ENCODE measurements around the gene UCN2.

Gene UCN2

DNA sequence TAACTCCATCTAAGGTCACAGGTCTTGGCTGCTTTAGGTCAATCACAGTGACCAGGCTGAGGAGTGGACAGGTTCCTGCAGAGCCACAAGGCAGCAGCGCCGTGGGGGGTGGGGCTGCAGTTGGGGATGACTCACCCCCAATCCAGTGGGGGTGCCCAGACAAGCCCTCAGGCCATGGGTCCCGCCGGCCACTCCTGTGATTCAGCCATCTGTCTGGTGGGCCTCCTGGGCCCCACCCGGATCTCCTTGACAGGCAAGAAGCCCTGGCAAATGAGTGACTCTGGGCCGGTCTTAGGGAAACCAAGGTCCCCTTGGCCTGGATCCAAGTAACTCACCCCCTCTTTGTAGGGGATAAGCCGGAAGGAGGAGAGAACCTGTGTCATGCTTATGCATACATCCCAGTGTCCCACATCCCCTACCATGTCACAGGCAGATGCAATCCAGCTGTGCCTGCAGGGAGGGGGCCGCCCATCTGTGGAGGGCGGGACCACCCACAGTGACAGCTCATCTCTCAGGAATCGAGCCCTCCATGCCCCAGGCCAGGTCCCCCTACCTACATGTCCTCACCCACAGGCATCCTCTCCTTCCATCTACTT is 32.0 kb upstream of the UCN2 start:
- Histone ChIP-seq H3K27me3 (ENCODE audit: low read depth) (peaks cover 24% of the 10 kb centered on the region), H3K4me1 (no peaks in the 10 kb centered on the region), H3K36me3 (replicated peaks) (peaks cover 31% of the 10 kb centered on the region), H3K9me3 (no peaks in the 10 kb centered on the region), H3K4me3 (no peak overlapping the region)
- peak in 1 of 2 experiments; percentile 38 for DNase-seq (ENCODE audit: low spot score in 2 of 2)
- in situ Hi-C loops (cut with MboI; ENCODE audit: low sequenced_read_pairs) = no loop called here

DNA sequence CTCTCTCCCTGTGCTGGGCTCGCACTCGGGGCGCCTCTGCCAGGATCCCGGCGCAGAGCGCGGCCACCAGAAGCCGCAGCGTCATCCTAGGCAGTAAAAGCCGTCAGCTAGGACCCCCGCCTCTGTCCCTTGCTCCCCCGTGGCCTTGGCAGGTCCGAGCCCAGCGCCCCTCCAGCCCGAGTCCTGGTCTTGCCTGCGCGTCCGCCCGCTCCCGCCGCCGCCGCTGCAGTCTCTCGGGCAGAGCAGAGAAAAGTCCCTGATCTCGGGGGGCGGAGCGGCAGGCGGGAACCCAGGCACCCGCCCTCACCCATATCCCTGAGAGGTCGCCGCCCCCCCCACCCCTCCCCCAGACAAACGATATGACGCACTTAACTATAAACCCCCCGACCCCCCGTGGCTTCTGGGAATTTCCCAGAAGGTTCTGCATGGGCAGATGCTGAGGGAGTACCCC is 31.5 kb upstream of the UCN2 start, which contains the start of gene COL7A1:
Gene COL7A1 (minus strand): TSS at position 255 of the 451 bp plus-strand sequence. CDS start 170 bp downstream, at position 85.
- Histone ChIP-seq H3K27me3 (ENCODE audit: low read depth) (peaks cover 29% of the 10 kb centered on the region), H3K4me1 (no peaks in the 10 kb centered on the region), H3K36me3 (replicated peaks) (peaks cover 26% of the 10 kb centered on the region), H3K9me3 (no peaks in the 10 kb centered on the region), H3K4me3 (no peak within 1 kb of the TSS)
- in situ Hi-C loops (cut with MboI; ENCODE audit: low sequenced_read_pairs) = no loop called here
- DNase-seq (ENCODE audit: low spot score in 2 of 2) = no peak

DNA sequence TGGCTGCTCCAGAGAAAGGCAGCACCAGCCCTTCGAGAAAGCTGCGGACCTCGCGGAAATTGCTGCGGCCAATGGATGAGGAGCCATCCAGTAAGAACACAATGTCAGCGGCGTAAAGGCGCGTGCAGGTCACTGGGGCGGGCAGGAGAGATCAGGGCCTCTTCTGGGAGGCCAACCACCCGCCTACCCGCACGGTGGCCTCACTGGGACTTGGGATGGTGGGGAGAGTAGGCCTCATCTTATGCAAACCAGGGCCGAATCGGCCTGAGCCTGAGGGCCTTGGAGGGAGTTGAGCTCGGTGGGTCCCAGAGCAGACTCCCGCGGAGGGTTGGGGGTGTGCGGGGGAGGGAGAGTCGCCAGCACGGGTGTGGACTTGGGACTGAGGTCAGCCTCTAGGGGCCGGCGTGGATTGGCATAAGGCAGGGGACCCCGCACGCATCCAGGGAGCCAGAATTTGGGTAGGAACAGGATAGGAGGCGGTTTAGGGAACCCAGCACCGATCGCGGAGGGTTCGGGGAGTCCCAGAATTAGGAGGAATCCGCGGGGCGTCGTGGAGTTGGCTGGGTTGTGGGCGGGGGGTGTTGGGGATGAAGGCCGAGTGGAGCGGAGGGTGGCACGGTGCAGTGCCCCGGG is 31.0 kb upstream of the UCN2 start:
- no peak for DNase-seq (ENCODE audit: low spot score in 2 of 2)
- H3K4me3 ChIP-seq = no peak overlapping the region
- no peaks in the 10 kb centered on the region for H3K4me1 ChIP-seq
- H3K27me3 ChIP-seq (ENCODE audit: low read depth) = peaks cover 34% of the 10 kb centered on the region
- H3K9me3 ChIP-seq = no peaks in the 10 kb centered on the region
- peaks cover 20% of the 10 kb centered on the region for H3K36me3 ChIP-seq (replicated peaks)
- in situ Hi-C loops (cut with MboI; ENCODE audit: low sequenced_read_pairs) = no loop called here

DNA sequence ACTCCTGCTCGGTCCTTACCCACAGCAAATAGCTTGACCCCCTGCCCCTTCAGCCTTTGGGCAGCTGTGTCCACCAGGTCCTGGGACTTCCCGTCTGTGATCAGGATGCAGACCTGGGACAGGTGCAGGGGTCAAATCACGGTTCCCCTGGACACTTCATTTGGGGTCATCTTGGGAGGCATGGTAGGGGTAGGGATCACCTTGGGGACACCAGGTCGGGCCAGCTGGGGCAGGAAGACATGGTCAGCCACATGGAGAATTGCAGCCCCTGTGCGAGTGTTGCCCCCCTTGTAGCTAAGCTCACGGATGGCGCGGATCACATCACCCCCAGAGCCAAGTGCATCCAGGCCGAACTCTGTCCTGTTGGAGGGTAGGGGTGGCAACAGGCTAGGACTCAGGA is 29.8 kb upstream of the UCN2 start:
- Histone ChIP-seq H3K9me3 (no peaks in the 10 kb centered on the region), H3K36me3 (replicated peaks) (peaks cover 8% of the 10 kb centered on the region), H3K27me3 (ENCODE audit: low read depth) (peaks cover 34% of the 10 kb centered on the region), H3K4me1 (no peaks in the 10 kb centered on the region), H3K4me3 (no peak overlapping the region)
- DNase-seq (ENCODE audit: low spot score in 2 of 2) = no peak
- in situ Hi-C loops (cut with MboI; ENCODE audit: low sequenced_read_pairs) = no loop called here

DNA sequence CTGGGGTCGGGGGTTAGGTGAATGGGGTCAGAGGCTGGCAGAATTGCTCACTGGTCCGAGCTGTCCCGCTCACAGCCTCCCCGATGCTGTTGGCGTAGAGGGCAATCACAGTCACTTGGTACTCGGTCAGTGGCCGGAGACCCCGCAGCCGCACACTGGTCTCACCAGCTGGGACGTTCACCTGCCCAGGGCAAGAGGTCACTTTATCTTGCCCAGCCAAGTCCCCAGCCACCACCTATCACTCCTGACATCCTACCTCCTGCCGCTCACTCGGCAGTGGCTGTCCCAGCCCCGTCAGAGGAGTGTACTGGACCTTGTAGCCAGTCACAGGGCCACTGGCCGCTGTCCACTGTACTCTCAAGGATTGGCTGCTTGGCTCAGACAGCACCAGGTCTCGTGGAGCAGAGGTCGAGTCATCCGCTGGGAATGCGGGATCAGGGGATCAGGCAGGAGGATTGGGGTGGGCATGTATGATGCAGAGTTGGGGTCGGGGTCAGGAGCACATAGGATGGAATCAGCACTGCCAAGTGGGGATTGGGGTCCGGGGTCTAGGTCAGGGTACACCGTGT is 29.0 kb upstream of the UCN2 start:
- peaks cover 34% of the 10 kb centered on the region for H3K27me3 ChIP-seq (ENCODE audit: low read depth)
- no peak for DNase-seq (ENCODE audit: low spot score in 2 of 2)
- peaks cover under 1% of the 10 kb centered on the region; the same call in 1 of the 2 replicates for H3K36me3 ChIP-seq (replicated peaks)
- in situ Hi-C loops (cut with MboI; ENCODE audit: low sequenced_read_pairs) = no loop called here
- no peaks in the 10 kb centered on the region for H3K9me3 ChIP-seq
- H3K4me3 ChIP-seq = no peak overlapping the region
- H3K4me1 ChIP-seq = no peaks in the 10 kb centered on the region

DNA sequence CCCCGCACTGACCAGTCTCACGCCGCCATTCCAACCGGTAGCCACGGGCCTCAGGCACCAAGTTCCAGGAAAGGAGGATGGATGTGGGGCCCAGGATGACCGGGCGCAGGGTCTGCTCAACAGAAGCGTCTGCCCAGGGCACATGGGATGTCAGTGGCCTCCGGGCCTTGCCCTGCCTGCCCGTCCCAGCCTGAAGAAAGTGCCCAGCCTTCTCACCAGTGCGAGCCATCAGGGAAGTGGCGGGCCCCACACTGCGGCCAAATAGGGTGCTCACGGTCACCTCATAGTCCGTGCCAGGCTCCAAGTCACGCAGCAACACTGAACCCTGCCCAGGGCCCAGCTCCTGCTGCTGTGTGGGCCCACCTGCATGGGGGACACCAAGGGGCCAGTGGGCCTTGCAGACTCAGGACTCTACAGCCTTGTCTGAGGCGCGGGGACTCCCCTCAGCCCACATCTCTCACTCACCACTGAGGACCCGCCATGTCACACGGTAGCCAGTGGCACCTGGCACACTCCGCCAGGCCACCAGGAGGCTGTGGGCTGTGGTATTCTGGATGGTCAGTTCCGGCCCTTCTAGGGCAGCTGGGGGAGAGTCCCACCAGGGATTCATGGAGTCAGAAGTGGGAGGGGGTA is 28.4 kb upstream of the UCN2 start:
- Histone ChIP-seq H3K4me3 (no peak overlapping the region), H3K4me1 (no peaks in the 10 kb centered on the region), H3K9me3 (no peaks in the 10 kb centered on the region), H3K27me3 (ENCODE audit: low read depth) (peaks cover 34% of the 10 kb centered on the region), H3K36me3 (replicated peaks) (no peaks in the 10 kb centered on the region)
- DNase-seq (ENCODE audit: low spot score in 2 of 2) = no peak
- in situ Hi-C loops (cut with MboI; ENCODE audit: low sequenced_read_pairs) = no loop called here

DNA sequence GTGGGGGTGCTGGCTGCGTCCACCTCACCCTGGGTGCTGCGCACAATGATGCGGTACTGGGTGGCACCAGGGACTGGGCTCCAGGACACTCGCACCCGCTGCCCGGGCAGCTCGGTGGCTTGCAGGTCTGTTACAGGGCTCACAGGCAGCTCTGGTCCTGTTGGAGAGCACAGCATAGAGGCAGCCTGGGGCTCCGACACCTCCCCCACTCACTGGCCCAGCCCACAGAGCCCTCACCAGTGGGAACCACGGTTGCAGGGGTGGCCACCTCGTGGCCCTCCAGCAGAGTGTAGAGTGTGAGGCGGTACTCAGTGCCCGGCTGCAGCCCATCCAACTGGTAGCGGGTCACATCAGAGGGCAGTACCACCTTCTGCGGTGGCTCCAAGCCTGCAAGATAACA is 27.9 kb upstream of the UCN2 start:
- Histone ChIP-seq H3K36me3 (replicated peaks) (no peaks in the 10 kb centered on the region), H3K9me3 (no peaks in the 10 kb centered on the region), H3K27me3 (ENCODE audit: low read depth) (peaks cover 34% of the 10 kb centered on the region), H3K4me1 (no peaks in the 10 kb centered on the region), H3K4me3 (no peak overlapping the region)
- in situ Hi-C loops (cut with MboI; ENCODE audit: low sequenced_read_pairs) = no loop called here
- DNase-seq (ENCODE audit: low spot score in 2 of 2) = no peak

DNA sequence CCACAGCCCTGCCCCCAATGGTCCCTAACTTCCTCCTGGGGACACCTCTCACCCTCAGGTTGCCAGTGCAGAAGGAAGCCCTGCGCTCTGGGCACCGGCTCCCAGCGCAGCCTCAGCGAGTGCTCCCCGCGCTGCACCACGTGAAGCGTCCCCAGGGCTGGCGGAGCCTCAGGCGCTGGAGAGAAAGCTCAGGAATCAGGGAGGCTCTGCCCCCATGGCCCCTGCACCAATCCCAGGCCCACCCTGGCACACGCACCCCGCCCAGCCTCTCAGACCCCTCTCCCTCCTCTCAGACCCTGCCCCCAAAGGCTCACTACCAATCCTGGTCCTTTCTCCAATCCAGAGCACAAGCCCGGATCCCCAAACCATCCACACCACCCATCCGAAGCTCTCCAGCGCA is 24.6 kb upstream of the UCN2 start:
- DNase-seq (ENCODE audit: low spot score in 2 of 2) = no peak
- no peaks in the 10 kb centered on the region for H3K9me3 ChIP-seq
- no peaks in the 10 kb centered on the region for H3K4me1 ChIP-seq
- H3K4me3 ChIP-seq = no peak overlapping the region
- peaks cover 13% of the 10 kb centered on the region for H3K27me3 ChIP-seq (ENCODE audit: low read depth)
- in situ Hi-C loops (cut with MboI; ENCODE audit: low sequenced_read_pairs) = no loop called here
- no peaks in the 10 kb centered on the region for H3K36me3 ChIP-seq (replicated peaks)

DNA sequence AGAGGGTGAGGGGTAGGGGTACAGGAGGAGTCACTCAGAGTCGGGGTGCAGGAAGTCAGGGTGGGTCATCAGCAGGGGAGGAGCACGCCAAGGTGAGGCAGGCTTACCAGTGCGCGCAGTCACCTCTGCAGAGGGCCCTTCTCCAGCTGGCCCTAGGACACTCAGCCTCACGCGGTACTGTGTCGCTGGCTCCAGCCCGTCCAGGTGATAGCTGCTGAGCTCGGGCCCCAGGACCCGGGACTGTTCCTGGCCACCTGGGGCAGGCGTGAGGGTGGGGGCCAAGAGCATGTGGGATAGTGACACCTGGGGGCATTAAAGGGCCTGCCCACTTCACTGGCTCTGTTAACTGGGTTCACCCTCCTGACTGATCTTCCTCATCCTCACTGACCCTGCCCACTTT is 24.1 kb upstream of the UCN2 start:
- Histone ChIP-seq H3K36me3 (replicated peaks) (no peaks in the 10 kb centered on the region), H3K27me3 (ENCODE audit: low read depth) (peaks cover 9% of the 10 kb centered on the region), H3K4me1 (no peaks in the 10 kb centered on the region), H3K9me3 (no peaks in the 10 kb centered on the region), H3K4me3 (no peak overlapping the region)
- in situ Hi-C loops (cut with MboI; ENCODE audit: low sequenced_read_pairs) = no loop called here
- DNase-seq (ENCODE audit: low spot score in 2 of 2) = no peak

DNA sequence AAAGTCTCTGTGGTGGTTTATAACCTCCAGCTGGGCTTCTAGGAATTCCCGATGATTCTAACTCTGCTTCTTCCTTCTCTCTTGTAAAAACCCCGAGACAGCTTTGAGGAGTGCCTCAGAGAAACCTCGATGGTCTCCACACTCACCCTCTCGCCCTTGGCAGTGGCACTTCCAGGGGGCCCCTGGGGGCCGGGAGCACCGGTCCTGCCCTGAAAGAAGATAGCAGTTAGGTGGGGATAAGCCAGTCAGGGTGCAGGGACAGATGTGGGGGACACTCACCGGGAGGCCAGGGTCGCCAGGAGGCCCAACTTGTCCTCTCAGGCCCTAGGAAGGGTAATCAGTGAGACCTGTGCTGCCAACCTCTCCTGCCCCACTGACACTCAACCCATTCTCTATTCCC is 21.8 kb upstream of the UCN2 start:
- H3K4me3 ChIP-seq = no peak overlapping the region
- H3K4me1 ChIP-seq = no peaks in the 10 kb centered on the region
- H3K9me3 ChIP-seq = no peaks in the 10 kb centered on the region
- peaks cover 8% of the 10 kb centered on the region for H3K27me3 ChIP-seq (ENCODE audit: low read depth)
- in situ Hi-C loops (cut with MboI; ENCODE audit: low sequenced_read_pairs) = no loop called here
- no peaks in the 10 kb centered on the region for H3K36me3 ChIP-seq (replicated peaks)
- no peak for DNase-seq (ENCODE audit: low spot score in 2 of 2)

DNA sequence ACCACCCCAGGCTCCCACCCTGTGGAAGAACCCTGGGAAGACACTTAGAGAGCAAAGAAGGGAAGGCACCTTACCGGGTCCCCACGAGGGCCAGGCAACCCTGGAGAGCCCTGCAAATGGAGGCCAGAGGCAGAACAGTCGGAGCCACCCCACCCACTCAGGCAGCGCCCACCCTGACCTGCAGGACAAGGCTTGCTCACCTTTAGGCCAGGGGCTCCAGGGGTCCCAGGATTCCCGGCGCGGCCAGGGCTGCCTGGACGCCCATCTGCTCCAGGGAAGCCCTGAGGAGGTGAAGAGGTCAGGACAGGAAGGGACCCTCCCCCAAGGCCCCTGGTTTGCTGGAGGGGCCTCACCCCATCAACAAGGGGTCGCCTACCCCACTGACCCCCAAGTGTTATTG is 21.3 kb upstream of the UCN2 start:
- DNase-seq (ENCODE audit: low spot score in 2 of 2) = no peak
- in situ Hi-C loops (cut with MboI; ENCODE audit: low sequenced_read_pairs) = no loop called here
- Histone ChIP-seq H3K4me3 (no peak overlapping the region), H3K9me3 (no peaks in the 10 kb centered on the region), H3K36me3 (replicated peaks) (no peaks in the 10 kb centered on the region), H3K27me3 (ENCODE audit: low read depth) (peaks cover 2% of the 10 kb centered on the region), H3K4me1 (no peaks in the 10 kb centered on the region)

DNA sequence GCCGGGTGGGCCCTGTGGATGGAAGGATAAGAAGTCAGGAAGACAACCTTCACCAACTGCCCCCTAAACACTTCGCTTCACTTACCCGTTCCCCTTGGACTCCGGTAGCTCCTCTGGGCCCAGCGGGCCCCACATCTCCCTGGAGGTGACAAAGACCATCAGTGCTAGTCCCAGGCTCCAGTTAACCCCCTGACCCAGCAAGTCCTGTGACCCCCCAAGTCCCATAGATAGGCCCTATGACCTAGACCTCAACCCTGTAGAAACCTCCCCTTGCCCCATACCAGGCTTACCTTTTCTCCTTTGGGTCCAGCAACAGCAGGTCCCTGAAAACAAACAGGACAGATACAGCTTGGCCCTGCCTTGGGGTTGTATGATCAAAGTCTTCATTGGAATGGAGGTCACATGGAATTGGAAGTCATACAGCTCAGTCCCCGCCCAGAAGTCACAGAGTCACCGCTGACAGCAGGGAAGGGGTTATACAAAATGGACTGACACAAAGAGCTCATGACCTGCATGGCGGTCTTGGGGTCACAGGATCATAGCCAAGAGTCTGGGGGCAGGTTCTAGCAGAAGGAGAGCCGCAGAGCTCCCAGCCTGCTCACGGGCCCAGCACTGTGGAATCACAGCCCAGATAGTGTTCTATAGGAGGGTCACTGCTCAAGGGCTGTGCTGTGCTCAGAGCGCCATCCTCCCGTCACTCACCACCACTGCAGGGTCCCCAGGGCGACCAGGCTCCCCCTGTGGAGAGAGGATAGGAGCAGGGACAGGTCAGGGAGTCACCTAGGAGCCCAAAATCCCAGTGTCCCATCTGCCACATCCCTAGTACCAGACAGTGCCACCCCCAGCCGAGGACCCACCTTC is 18.3 kb upstream of the UCN2 start:
- no peaks in the 10 kb centered on the region for H3K36me3 ChIP-seq (replicated peaks)
- no peaks in the 10 kb centered on the region for H3K27me3 ChIP-seq (ENCODE audit: low read depth)
- DNase-seq (ENCODE audit: low spot score in 2 of 2) = no peak
- H3K4me3 ChIP-seq = no peak overlapping the region
- in situ Hi-C loops (cut with MboI; ENCODE audit: low sequenced_read_pairs) = no loop called here
- no peaks in the 10 kb centered on the region for H3K9me3 ChIP-seq
- H3K4me1 ChIP-seq = no peaks in the 10 kb centered on the region

DNA sequence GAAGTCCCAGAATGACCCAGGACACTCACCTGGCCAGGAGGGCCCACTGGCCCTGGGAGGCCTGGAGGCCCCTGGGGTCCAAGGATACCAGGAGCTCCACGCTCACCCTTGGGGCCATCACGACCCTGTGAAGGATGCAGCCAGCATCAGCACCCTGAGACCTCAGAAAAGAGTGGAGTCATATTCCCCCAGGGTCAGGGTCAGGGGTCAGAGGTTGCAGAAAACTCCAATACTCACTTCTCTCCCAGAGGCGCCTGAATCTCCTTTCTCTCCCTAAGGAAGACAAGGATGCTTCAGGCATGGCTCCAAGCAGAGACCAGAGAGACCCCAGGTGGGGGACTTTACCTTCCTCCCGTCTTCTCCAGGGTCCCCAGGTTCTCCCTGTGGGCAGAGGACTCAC is 13.1 kb upstream of the UCN2 start:
- Histone ChIP-seq H3K9me3 (no peaks in the 10 kb centered on the region), H3K36me3 (replicated peaks) (no peaks in the 10 kb centered on the region), H3K4me3 (no peak overlapping the region), H3K27me3 (ENCODE audit: low read depth) (no peaks in the 10 kb centered on the region), H3K4me1 (no peaks in the 10 kb centered on the region)
- in situ Hi-C loops (cut with MboI; ENCODE audit: low sequenced_read_pairs) = no loop called here
- no peak for DNase-seq (ENCODE audit: low spot score in 2 of 2)
